PC-9 (cell line): ENCODE measurements around the gene SAMSN1.

ENCODE experiments used
- CTCF ChIP-seq: fragments of 200-600 bp; sonication (generic); conservative IDR thresholded peaks from 2 replicates; pipeline ENCODE4 v1.6.1; 2017; ENCODE audit warnings: mixed run types, antibody characterized with exemption, mild to moderate bottlenecking, moderate library complexity
- EZH2 ChIP-seq: fragments of 200-600 bp; sonication (generic); IDR thresholded peaks from 2 replicates; pipeline ENCODE4 v1.8.0; 2017; ENCODE audit warnings: antibody characterized with exemption, low read depth

- TF ChIP-seq EZH2: no peak
- TF ChIP-seq CTCF: no peak
These were observed 2.7 kb upstream of the SAMSN1 start for GRCh38 chr21:14548779-14549178.
